Hematopoietic multipotent progenitor cell treated with erythropoietin and hydrocortisone succinate and interleukin-3 and kit ligand, for 8 days (in vitro differentiated cells): Measurements from ENCODE around the gene NOP9.
"Not testable (repeated sequence)": the region's sequence is repeated elsewhere in the genome, so short reads cannot be mapped to it uniquely, and the experiment has no call there.

Source experiments
- DNase-seq: peaks from one replicate; pipeline ENCODE4 v3.0.0-alpha.2; 2015

NOP9 gene

GRCh38 chr14:24310646-24311604, 11.3 kb downstream of the NOP9 start, which contains the start of gene LTB4R:
TSS of gene LTB4R (plus strand) at chr14:24311502. CDS start at chr14:24315652, 4,150 bp downstream.
- DNase-seq: peak; percentile 70

- DNase-seq: peak; percentile 27
Observed at GRCh38 chr14:24311837-24312615, 12.4 kb downstream of the NOP9 start.

GRCh38 chr14:24312736-24313507, 13.3 kb downstream of the NOP9 start:
- DNase-seq: peak; percentile 43

- peak; percentile 30 for DNase-seq
Observed at GRCh38 chr14:24313913-24314312, 14.3 kb downstream of the NOP9 start.

- DNase-seq: no peak
Observed at GRCh38 chr14:24314377-24315193, 14.9 kb downstream of the NOP9 start.

- no peak for DNase-seq
Observed at GRCh38 chr14:24315243-24315806, 15.7 kb downstream of the NOP9 start.

- DNase-seq: peak; percentile 64
Observed at GRCh38 chr14:24315807-24316596, 16.4 kb downstream of the NOP9 start.

GRCh38 chr14:24316597-24316950, 16.9 kb downstream of the NOP9 start:
- DNase-seq: no peak

- peak; percentile 16 for DNase-seq
Observed at GRCh38 chr14:24317141-24317928, 17.7 kb downstream of the NOP9 start.

GRCh38 chr14:24321212-24321975, 21.7 kb downstream of the NOP9 start:
- no peak for DNase-seq

GRCh38 chr14:24322672-24323071, 23.0 kb downstream of the NOP9 start:
- DNase-seq: no peak

- no peak for DNase-seq
Observed at GRCh38 chr14:24323341-24323740, 23.7 kb downstream of the NOP9 start.

GRCh38 chr14:24324024-24324423, 24.4 kb downstream of the NOP9 start:
- no peak for DNase-seq

- DNase-seq: no peak
Observed at GRCh38 chr14:24325041-24325530, 25.4 kb downstream of the NOP9 start.

GRCh38 chr14:24325963-24326362, 26.3 kb downstream of the NOP9 start:
- DNase-seq: no peak

- no peak for DNase-seq
Observed at GRCh38 chr14:24327303-24327702, 27.7 kb downstream of the NOP9 start.

- DNase-seq: not testable (repeated sequence)
Observed at GRCh38 chr14:24327914-24328313, 28.3 kb downstream of the NOP9 start.

- no peak for DNase-seq
Observed at GRCh38 chr14:24329073-24329663, 29.5 kb downstream of the NOP9 start.

- peak; percentile 69 for DNase-seq
Observed at GRCh38 chr14:24329736-24330135, 30.1 kb downstream of the NOP9 start.
